Measurements from ENCODE around the gene VILL.

DNA sequence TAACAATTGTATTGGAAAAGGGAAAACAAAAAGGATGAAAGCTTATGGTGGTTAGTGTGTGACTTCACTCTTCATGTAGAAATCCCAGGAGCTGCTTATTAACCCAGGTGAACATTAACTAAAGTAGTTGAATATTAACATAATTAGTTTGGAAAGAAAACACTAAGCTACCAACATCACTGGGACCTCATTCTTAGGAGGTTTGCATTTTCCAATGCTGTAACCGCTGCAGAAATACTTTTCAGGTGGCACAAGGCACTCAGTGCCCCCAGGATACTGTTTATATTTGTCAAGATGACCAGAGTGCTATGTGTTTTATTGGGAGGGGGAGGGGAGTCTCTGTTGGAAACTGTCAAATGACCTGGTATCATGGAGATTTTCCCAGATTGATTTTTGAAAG, 25.9 kb upstream of the VILL start:
- TF ChIP-seq POLR2AphosphoS5 (IDR thresholded peaks at IDR 0.05; ENCODE audit: borderline replicate concordance, low read depth, low read length) (no peak), EZH2 (IDR thresholded peaks at IDR 0.05) (no peak), FOXP2 (optimal IDR thresholded peaks at IDR 0.05; ENCODE audit: control extremely low read depth, extremely low read length, insufficient read depth) (no peak)

Data from SK-N-MC (cell line).